ENCODE measurements around the gene FCHSD2. TPM values are rescaled to one million over a fixed set of nuclear protein-coding genes. Genes with fewer than 3 reads are reported as not detected.
"Not testable (repeated sequence)": the region's sequence is repeated elsewhere in the genome, so short reads cannot be mapped to it uniquely, and the experiment has no call there.

Gene FCHSD2
- polyA plus RNA-seq, 3 donors from 2014 or later, result 9.7 to 25.6 (median 11.9) TPM

DNA sequence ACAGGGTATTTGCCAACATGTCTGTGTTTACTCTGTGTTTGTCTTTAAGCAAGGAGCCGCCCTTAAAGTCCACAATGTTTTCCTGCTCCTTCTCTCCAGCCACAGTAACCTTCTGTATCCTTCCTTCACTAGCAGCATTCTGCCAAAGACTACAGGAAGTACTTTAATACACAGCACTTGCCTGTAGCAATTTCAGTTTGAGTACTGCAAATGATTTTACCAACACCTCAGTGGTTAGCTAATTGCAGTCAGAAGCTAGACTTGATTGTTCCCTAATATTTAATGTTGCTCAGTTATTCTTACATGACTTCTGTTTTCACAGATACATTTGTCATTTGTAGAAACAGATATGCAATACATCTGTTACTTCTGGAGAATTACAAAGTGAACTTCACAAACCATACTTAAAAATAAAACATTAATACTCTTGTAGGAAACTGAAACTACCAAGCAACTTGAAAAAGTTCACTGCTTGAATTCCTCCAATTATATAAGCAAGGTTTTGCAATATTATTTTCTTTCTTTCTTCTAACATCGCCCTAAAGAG is 69.1 kb downstream of the FCHSD2 start:
- H3K27me3 Mint-ChIP-seq (ENCODE audit: low read depth in 3 of 3), result no peaks in the 10 kb centered on the region
- peak in 2 of 3 donors; percentile 3 to 10 for DNase-seq
- H3K9me3 Mint-ChIP-seq, result peaks cover 0 to 1% (median 0%) of the 10 kb centered on the region in 6 donors
- H3K4me3 Mint-ChIP-seq, result peak overlapping the region; percentile 18 to 64 (median 55)
- peaks cover 7 to 10% (median 9%) of the 10 kb centered on the region in 3 donors for H3K36me3 Mint-ChIP-seq
- H3K27ac Mint-ChIP-seq, result peak overlapping the region; percentile 17 to 85 (median 78)
- peaks cover 26 to 46% of the 10 kb centered on the region in 2 donors for H3K4me1 Mint-ChIP-seq

DNA sequence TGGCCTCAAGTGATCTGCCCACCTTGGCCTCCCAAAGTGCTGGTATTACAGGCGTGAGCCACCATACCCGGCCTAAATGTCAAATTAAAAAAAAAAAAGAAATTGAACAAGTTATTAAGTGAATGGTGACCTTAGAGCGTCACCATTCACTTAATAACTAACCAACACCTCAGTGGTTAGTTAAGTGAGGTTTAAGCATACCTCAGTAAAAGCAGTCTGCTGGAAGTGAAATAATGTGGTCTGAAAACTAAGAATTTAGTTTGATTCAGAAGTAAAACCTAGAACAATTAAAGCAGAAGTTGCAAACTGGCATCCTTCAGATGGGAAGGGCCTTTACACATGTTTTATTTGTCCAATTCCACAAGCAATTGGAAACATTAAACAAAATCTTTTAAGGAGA is 71.5 kb downstream of the FCHSD2 start:
- H3K4me1 Mint-ChIP-seq, result peaks cover 26 to 46% of the 10 kb centered on the region in 2 donors
- no peak for DNase-seq
- no peak overlapping the region for H3K4me3 Mint-ChIP-seq
- peaks cover 0 to 8% (median 3%) of the 10 kb centered on the region in 3 donors for H3K36me3 Mint-ChIP-seq
- no peaks in the 10 kb centered on the region for H3K9me3 Mint-ChIP-seq
- H3K27me3 Mint-ChIP-seq (ENCODE audit: low read depth in 3 of 3), result no peaks in the 10 kb centered on the region
- no peak overlapping the region for H3K27ac Mint-ChIP-seq

DNA sequence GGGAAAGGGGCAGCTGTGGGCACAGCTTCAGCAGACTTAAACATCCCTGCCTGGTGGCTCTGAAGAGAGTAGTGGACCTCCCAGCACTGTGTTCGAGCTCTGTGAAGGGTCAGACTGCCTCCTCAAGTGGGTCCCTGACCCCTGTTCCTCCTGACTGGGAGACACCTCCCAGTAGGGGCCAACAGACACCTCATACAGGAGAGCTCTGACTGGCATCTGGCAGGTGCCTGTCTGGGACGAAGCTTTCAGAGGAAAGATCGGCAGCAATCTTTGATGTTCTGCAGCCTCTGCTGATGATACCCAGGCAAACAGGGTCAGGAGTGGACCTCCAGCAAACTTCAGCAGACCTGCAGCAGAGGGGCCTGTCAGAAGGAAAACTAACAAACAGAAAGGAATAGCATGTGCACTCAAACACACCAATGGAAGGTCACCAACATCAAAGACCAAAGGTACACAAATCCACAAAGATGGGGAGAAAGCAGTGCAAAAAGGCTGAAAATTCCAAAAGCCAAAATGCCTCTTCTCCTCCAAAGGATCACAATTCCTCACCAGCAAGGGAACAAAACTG is 80.2 kb downstream of the FCHSD2 start:
- H3K27me3 Mint-ChIP-seq (ENCODE audit: low read depth in 3 of 3); DNase-seq; H3K9me3 Mint-ChIP-seq; H3K4me3 Mint-ChIP-seq: not testable (repeated sequence)
- Mint-ChIP-seq H3K36me3 (peaks cover 0 to 14% (median 3%) of the 10 kb centered on the region in 3 donors), H3K27ac (peak overlapping the region in 1 of 6 donors; percentile 6), H3K4me1 (peaks cover 14 to 46% of the 10 kb centered on the region in 2 donors)

DNA sequence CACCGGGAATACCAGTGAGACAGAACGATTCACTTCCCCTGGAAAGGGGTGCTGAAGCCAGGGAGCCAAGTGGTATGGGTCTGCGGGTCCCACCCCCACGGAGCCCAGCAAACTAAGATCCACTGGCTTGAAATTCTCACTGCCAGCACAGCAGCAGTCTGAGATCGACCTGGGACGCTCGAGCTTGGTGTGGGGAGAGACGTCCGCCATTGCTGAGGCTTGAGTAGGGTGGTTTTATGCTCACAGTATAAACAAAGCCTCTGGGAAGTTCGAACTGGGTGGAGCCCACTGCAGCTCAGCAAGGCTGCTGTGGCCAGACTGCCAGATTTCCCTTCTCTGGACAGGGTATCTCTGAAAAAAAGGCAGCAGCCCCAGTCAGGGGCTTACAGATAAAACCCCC is 80.7 kb downstream of the FCHSD2 start:
- not testable (repeated sequence) for DNase-seq; H3K27me3 Mint-ChIP-seq (ENCODE audit: low read depth in 3 of 3)

DNA sequence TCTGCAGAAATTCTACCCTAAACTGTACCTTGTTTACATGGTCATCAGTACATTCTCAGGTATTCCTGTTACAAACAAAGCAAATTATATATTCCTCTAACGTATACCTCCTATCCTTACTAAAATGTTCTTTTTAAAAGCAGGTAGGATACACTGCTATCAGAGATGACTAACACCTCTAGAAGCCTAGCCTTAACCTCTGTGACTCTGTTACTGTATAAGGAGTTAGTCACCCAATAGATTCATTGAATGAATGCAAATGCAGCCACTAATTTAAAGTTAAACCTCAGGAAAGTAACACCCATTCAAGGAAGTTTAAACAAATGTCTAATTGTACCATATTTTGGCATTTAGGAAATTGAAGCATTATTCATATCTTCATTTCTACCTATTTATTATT is 82.2 kb downstream of the FCHSD2 start:
- no peaks in the 10 kb centered on the region for H3K9me3 Mint-ChIP-seq
- no peak overlapping the region for H3K4me3 Mint-ChIP-seq
- peaks cover 0 to 6% (median 3%) of the 10 kb centered on the region in 3 donors for H3K36me3 Mint-ChIP-seq
- H3K27me3 Mint-ChIP-seq (ENCODE audit: low read depth in 3 of 3), result peaks cover 0 to 2% (median 0%) of the 10 kb centered on the region in 3 donors
- H3K4me1 Mint-ChIP-seq, result peaks cover 14 to 54% of the 10 kb centered on the region in 2 donors
- no peak overlapping the region for H3K27ac Mint-ChIP-seq
- no peak for DNase-seq

More for the DNA sequence above, 80.7 kb downstream of the FCHSD2 start:
- H3K27ac Mint-ChIP-seq, H3K4me3 Mint-ChIP-seq, H3K9me3 Mint-ChIP-seq: not testable (repeated sequence)
- Mint-ChIP-seq H3K4me1 (peaks cover 14 to 49% of the 10 kb centered on the region in 2 donors), H3K36me3 (peaks cover 0 to 12% (median 3%) of the 10 kb centered on the region in 3 donors)

DNA sequence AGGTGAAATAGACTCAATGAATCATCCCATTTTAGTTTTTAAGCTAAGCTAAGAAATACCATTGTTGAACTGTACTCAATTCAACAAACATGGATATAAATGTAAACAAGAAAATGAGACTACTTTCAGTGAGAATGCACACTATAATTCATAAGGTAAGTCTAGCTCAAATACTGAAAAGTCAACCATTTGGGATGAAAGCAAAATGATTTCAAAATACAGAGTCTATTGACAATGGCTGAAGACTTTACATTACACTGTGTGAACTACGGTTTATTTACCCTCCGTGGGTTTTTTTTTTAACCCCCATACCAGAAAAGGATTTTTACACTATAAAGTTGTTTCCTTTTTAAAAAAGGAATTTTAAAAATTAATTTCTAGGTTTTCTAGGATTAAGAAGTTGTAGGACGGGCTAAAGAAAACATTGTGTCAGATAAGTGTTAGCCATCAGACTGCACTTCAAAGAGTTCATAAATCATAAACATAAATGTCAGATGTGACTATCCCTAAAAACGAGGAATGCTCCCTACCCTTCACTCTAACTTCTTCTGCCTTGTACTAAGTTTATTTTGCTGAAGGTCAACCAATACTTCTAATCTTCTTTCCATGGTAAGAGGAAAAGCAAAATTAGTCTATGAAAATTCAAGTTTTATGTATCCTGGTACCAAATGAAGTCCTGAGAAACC is 83.0 kb downstream of the FCHSD2 start:
- H3K4me1 Mint-ChIP-seq, result peaks cover 10 to 46% of the 10 kb centered on the region in 2 donors
- no peaks in the 10 kb centered on the region for H3K27me3 Mint-ChIP-seq (ENCODE audit: low read depth in 3 of 3)
- H3K27ac Mint-ChIP-seq, result no peak overlapping the region
- H3K4me3 Mint-ChIP-seq, result no peak overlapping the region
- DNase-seq, result no peak
- no peaks in the 10 kb centered on the region for H3K9me3 Mint-ChIP-seq
- peaks cover 0 to 6% (median 3%) of the 10 kb centered on the region in 3 donors for H3K36me3 Mint-ChIP-seq

DNA sequence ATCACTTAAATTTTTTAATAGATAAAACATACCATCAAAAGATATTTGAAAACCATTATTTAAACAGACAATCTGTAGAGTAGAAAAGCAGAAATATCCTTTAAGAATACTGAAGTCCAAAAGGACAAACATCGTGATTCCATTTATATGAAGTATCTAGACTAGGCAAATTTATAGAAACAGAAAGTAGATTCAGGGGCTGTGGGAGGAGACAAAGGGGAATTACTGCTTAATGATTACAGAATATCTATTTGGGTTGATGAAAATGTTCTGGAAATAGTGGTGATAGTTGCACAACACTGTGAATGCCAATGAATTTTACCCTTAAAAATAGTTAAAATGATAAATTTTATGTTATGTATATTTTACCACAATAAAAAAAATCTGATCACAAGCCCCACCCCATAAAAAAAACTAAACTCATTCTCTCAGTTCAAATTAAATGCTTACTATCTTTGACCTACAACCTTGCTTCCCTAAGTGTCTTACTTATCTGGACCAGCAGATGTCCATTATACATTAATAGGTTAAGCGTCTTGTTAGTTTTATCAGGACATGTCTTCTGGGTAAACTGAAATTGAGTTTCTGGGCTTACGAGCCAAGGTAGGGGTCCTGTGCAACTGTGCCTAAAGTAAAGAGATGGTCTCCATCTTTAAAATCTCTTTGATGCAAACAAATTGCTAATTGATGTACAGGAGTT is 86.3 kb downstream of the FCHSD2 start:
- H3K27ac Mint-ChIP-seq, result peak overlapping the region in 1 of 6 donors; percentile 64

DNA sequence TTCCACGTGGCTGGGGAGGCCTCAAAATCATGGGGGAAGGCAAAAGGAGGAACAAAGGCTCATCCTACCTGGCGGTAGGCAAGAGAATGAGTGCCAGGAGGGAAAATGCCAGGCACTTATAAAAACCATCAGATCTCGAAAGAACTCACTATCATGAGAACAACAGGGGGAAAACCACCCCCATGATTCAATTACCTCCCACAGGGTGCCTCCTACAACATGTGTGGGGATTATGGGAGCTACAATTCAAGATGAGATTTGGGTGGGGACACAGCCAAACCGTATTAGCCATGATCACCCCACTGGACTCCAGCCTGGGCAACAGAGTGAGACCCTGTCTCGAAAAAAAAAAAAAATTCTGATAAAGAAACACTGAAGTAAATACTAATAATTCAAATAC is 87.1 kb downstream of the FCHSD2 start:
- Mint-ChIP-seq H3K36me3 (no peaks in the 10 kb centered on the region), H3K27me3 (ENCODE audit: low read depth in 3 of 3) (no peaks in the 10 kb centered on the region), H3K9me3 (no peaks in the 10 kb centered on the region), H3K4me3 (no peak overlapping the region), H3K4me1 (peaks cover 0 to 15% of the 10 kb centered on the region in 2 donors), H3K27ac (peak overlapping the region in 2 of 6 donors; percentile 12 to 19)
- DNase-seq, result no peak

More for the DNA sequence above, 86.3 kb downstream of the FCHSD2 start:
- H3K9me3 Mint-ChIP-seq, result no peaks in the 10 kb centered on the region
- no peaks in the 10 kb centered on the region for H3K27me3 Mint-ChIP-seq (ENCODE audit: low read depth in 3 of 3)
- peaks cover 0 to 23% of the 10 kb centered on the region in 2 donors for H3K4me1 Mint-ChIP-seq
- no peak for DNase-seq
- H3K4me3 Mint-ChIP-seq, result no peak overlapping the region
- H3K36me3 Mint-ChIP-seq, result peaks cover 0 to 2% (median 0%) of the 10 kb centered on the region in 3 donors

DNA sequence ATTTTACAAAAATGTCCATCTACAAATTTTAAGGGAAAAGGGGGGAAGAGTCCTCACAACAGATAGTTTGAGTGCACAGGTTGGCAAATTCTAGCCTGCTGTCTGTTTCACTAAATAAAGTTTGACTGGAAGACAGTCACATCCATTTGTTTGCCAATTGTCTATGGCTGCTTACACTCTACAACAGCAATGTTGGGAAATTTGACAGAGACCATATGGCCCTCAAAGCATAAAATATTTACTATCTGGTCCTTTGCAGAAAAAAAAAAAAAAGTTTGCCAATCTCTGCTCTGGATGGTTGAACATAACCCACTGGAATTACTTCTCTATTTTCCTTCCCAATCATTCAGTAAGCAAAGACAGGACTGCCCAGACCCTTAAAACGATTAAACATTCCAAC is 88.2 kb downstream of the FCHSD2 start:
- no peak for DNase-seq
- peak overlapping the region in 1 of 6 donors; percentile 69 for H3K27ac Mint-ChIP-seq
- H3K4me1 Mint-ChIP-seq, result peaks cover 0 to 14% of the 10 kb centered on the region in 2 donors
- no peaks in the 10 kb centered on the region for H3K27me3 Mint-ChIP-seq (ENCODE audit: low read depth in 3 of 3)
- no peak overlapping the region for H3K4me3 Mint-ChIP-seq
- H3K36me3 Mint-ChIP-seq, result no peaks in the 10 kb centered on the region
- H3K9me3 Mint-ChIP-seq, result no peaks in the 10 kb centered on the region

DNA sequence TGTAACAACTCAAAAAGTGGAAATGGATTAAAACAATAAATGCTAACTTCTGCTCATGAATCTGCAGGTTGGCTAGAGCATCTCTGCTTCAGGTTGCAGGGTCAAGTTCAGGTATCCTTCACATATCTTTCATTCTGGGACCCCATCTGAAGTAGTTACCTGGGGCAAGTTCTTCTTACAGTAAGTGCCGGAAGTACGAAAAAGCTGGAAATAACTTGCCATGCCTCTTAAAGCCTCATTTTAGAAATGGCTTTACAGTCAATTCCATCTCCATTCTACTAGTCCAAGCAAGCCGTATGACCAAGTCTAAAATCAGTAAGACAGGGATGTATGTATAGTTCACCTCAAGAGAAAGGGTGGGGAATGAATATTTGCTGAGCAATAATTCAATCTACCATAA is 93.7 kb downstream of the FCHSD2 start:
- no peak for DNase-seq
- no peak overlapping the region for H3K4me3 Mint-ChIP-seq
- peaks cover 12 to 24% of the 10 kb centered on the region in 2 donors for H3K4me1 Mint-ChIP-seq
- H3K9me3 Mint-ChIP-seq, result no peaks in the 10 kb centered on the region
- H3K27me3 Mint-ChIP-seq (ENCODE audit: low read depth in 3 of 3), result no peaks in the 10 kb centered on the region
- peak overlapping the region in 3 of 6 donors; percentile 4 to 61 (median 61) for H3K27ac Mint-ChIP-seq
- H3K36me3 Mint-ChIP-seq, result no peaks in the 10 kb centered on the region

DNA sequence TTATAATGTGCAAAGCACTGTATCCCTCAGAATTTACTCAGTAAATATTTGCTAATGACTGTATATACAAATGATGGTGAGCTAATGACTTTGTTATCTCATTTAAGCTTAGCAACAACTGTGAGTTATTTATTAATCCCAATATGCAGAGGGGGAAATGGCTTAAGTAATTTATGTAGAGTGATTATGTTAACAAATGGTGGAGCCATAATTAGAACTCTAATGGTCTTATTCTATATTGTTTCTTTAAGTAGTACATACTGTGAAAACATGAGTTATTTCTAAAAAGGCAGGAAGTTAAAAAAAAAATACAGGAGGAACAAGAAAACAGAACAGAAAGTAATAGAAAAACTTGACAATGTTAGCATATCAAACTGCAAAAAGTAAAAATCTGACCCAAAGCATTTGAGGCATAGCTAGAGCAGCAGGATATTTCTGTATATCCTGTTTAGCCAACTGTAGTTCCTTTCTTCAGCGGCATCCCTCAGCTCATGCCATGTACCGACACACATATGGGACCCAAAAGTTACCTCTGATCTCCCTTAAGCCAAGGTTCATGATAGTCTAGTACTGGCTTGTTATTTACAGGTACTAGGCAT is 94.2 kb downstream of the FCHSD2 start:
- Mint-ChIP-seq H3K9me3 (no peaks in the 10 kb centered on the region), H3K27ac (peak overlapping the region; percentile 4 to 63 (median 57)), H3K4me3 (peak overlapping the region in 3 of 5 donors; percentile 15 to 66 (median 46)), H3K4me1 (peaks cover 12 to 24% of the 10 kb centered on the region in 2 donors), H3K27me3 (ENCODE audit: low read depth in 3 of 3) (no peaks in the 10 kb centered on the region), H3K36me3 (peaks cover 0 to 3% (median 0%) of the 10 kb centered on the region in 3 donors)
- no peak for DNase-seq

DNA sequence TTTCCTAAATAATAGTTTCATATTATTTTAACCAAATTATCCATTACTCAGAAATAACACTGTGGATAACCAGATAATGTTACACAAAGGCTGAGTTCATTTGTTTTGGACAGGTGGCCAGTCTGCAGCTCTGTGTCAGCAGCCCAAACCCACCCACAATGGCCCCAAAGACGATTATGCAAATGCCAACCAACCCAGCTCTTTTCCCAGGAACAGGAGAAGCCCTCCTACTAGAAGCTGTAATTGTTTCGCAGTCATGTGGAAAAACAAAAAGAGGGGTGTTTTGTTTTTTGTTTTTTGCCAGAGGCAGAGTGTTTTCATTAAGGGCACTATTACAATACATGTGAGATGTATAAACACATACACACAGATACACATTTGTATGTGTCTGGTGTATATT is 102.1 kb downstream of the FCHSD2 start:
- Mint-ChIP-seq H3K4me3 (no peak overlapping the region), H3K36me3 (peaks cover 5 to 16% (median 10%) of the 10 kb centered on the region in 3 donors), H3K9me3 (no peaks in the 10 kb centered on the region), H3K4me1 (peaks cover 0 to 6% of the 10 kb centered on the region in 2 donors), H3K27me3 (ENCODE audit: low read depth in 3 of 3) (peaks cover 0 to 2% (median 0%) of the 10 kb centered on the region in 3 donors), H3K27ac (no peak overlapping the region)
- no peak for DNase-seq

DNA sequence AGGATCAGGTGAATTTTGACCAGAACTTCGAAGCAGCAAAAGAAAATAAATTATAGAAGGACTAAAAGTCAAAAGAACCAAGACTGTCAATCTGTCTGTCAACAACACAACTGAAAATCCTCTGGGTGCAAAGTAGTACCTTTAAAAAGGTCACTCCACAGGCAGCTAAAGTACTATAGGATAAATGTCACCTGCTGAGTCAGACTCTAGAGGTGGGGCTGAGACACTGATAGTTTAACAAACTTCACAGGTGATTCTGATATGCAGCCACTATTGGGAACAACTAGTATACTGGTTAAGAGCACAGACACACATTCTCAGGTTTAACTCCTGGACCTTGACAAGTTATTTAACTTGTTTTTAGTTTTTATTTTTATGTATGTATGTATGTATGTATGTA is 107.3 kb downstream of the FCHSD2 start:
- Mint-ChIP-seq H3K4me3 (no peak overlapping the region), H3K27ac (no peak overlapping the region), H3K36me3 (peaks cover 0 to 11% (median 5%) of the 10 kb centered on the region in 3 donors), H3K27me3 (ENCODE audit: low read depth in 3 of 3) (peaks cover 0 to 2% (median 0%) of the 10 kb centered on the region in 3 donors), H3K9me3 (no peaks in the 10 kb centered on the region), H3K4me1 (peaks cover 13 to 20% of the 10 kb centered on the region in 2 donors)
- DNase-seq, result no peak
